ENCODE results near the gene SETD2.

- no peak for TF ChIP-seq TAF1 (IDR thresholded peaks at IDR 0.05; ENCODE audit: low read depth)
- TF ChIP-seq EP300 (IDR thresholded peaks at IDR 0.05; ENCODE audit: borderline replicate concordance), result no peak
- no peak for TF ChIP-seq MAX (IDR thresholded peaks at IDR 0.05)
These were observed 162.2 kb downstream of the SETD2 start for GRCh38 chr3:47001731-47002170.
